RPMI8226 (cell line): ENCODE results near the gene KRT40.
"Not testable (repeated sequence)": the region's sequence is repeated elsewhere in the genome, so short reads cannot be mapped to it uniquely, and the experiment has no call there.

Experiments used
- DNase-seq: peaks from one replicate; pipeline ENCODE4 v3.0.0-alpha.2; 2015

KRT40 gene

GRCh38 chr17:40984226-40984625 lies at the start of gene KRT40:
TSS of gene KRT40 (minus strand) at chr17:40984326. CDS start at chr17:40984273, 53 bp downstream.
- DNase-seq, result peak; percentile 62

GRCh38 chr17:41029633-41030245 lies 45.6 kb upstream of the KRT40 start, which contains the start of gene KRTAP1-4:
TSS of gene KRTAP1-4 (minus strand) at chr17:41030195. CDS start at chr17:41030078, 117 bp downstream.
- peak; percentile 69 for DNase-seq

- DNase-seq, result peak; percentile 82
Observed at GRCh38 chr17:41026715-41027471, 42.8 kb upstream of the KRT40 start, which contains the start of gene KRTAP1-5. TSS of gene KRTAP1-5 (minus strand) at chr17:41027208. CDS start at chr17:41027155, 53 bp downstream.

- no peak for DNase-seq
Observed at GRCh38 chr17:41024697-41025096, 40.6 kb upstream of the KRT40 start.

- DNase-seq, result no peak
Observed at GRCh38 chr17:41020336-41020735, 36.2 kb upstream of the KRT40 start.

GRCh38 chr17:41019415-41019814 lies 35.3 kb upstream of the KRT40 start:
- no peak for DNase-seq

GRCh38 chr17:41018541-41018940 lies 34.4 kb upstream of the KRT40 start:
- DNase-seq, result no peak

- DNase-seq, result no peak
Observed at GRCh38 chr17:41016578-41017215, 32.6 kb upstream of the KRT40 start.

- DNase-seq, result no peak
Observed at GRCh38 chr17:41015454-41015853, 31.3 kb upstream of the KRT40 start.

GRCh38 chr17:41013606-41014005 lies 29.5 kb upstream of the KRT40 start:
- no peak for DNase-seq

- DNase-seq, result no peak
Observed at GRCh38 chr17:41013181-41013580, 29.1 kb upstream of the KRT40 start.

GRCh38 chr17:41012326-41013120 lies 28.4 kb upstream of the KRT40 start:
- DNase-seq, result no peak

GRCh38 chr17:41010441-41010840 lies 26.3 kb upstream of the KRT40 start:
- DNase-seq, result no peak

GRCh38 chr17:41009936-41010335 lies 25.8 kb upstream of the KRT40 start:
- no peak for DNase-seq

- DNase-seq, result no peak
Observed at GRCh38 chr17:41009301-41009760, 25.2 kb upstream of the KRT40 start.

- peak; percentile 44 for DNase-seq
Observed at GRCh38 chr17:41008811-41009210, 24.7 kb upstream of the KRT40 start, which contains the start of gene KRTAP3-1. TSS of gene KRTAP3-1 (minus strand) at chr17:41009128. CDS start at chr17:41009074, 54 bp downstream.

- peak; percentile 91 for DNase-seq
Observed at GRCh38 chr17:41004397-41004796, 20.3 kb upstream of the KRT40 start.

GRCh38 chr17:41003926-41004325 lies 19.8 kb upstream of the KRT40 start:
- DNase-seq, result peak; percentile 80

- no peak for DNase-seq
Observed at GRCh38 chr17:41002814-41003213, 18.7 kb upstream of the KRT40 start.

- DNase-seq, result no peak
Observed at GRCh38 chr17:41001795-41002194, 17.7 kb upstream of the KRT40 start.

GRCh38 chr17:40999563-40999962 lies 15.4 kb upstream of the KRT40 start, which contains the start of gene KRTAP3-2:
TSS of gene KRTAP3-2 (minus strand) at chr17:40999906. CDS start at chr17:40999853, 53 bp downstream.
- DNase-seq, result not testable (repeated sequence)

GRCh38 chr17:40997361-40997760 lies 13.2 kb upstream of the KRT40 start:
- no peak for DNase-seq
